Keratinocyte (primary cell): ENCODE results near the gene TRAPPC11.

Source experiments
- EZH2 ChIP-seq: IDR thresholded peaks from one replicate; pipeline ENCODE4 v1.6.1; 2012; ENCODE audit warnings: inconsistent platforms, mild to moderate bottlenecking, low read length, moderate library complexity
- TF ChIP-seq, protein P1 (sequence below), 3 experiments: IDR thresholded peaks in 1 of 3; conservative IDR thresholded peaks in 1 of 3; optimal IDR thresholded peaks in 1 of 3; 2 replicates in 2 of 3; 3 replicates in 1 of 3; pipeline versions ENCODE3 to v1.5.1; 2011; ENCODE audit warnings: low read length in 3 of 3, mild to moderate bottlenecking in 3 of 3, moderate library complexity in 2 of 3, control low read depth in 1 of 3, inconsistent platforms in 1 of 3; ENCODE audit not compliant: insufficient read depth in 2 of 3; ENCODE audit errors: extremely low read depth in 1 of 3

DNA sequence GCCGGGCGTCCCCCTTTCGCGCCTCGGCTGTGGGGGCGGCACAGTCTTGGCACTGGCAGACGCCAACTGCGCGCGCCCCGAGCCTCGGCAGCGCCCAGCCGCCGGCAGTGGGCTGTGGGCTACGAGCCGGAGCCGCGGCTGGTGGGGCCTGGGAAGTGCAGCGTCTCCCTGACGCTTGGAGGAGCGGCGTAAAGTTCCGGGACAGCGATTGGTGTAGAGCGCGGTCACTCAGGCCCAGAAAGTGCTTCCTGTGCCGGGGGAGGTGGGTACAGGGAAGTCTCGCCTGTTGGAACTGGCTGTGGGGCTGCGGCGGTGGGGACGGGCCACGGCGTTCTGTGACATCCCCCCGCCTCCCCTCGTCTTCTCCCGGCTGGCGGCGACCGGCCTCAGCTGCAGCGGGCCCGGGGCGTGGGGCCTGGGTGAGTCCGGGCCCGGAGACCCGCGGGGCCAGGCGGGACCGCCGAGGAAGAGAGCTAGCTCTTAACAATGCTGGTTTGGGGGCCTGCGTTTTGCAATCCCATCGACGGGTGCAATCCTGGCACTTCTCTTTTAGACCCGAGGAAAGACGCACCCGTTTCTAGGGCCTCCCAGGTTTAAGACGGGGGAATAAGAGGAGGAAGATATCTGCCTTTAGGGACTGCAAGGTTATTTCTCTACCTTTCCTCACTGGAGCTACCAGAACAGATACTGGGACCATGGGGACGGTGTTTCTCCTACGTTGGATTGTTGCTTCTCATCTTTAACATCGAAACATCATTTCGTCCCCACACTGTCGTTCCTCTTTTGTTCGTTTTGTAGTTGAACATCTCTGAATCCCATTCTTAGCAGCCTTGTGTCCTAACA, at the start of gene TRAPPC11, which contains the start of gene RWDD4:
- TF ChIP-seq, protein P1, sequence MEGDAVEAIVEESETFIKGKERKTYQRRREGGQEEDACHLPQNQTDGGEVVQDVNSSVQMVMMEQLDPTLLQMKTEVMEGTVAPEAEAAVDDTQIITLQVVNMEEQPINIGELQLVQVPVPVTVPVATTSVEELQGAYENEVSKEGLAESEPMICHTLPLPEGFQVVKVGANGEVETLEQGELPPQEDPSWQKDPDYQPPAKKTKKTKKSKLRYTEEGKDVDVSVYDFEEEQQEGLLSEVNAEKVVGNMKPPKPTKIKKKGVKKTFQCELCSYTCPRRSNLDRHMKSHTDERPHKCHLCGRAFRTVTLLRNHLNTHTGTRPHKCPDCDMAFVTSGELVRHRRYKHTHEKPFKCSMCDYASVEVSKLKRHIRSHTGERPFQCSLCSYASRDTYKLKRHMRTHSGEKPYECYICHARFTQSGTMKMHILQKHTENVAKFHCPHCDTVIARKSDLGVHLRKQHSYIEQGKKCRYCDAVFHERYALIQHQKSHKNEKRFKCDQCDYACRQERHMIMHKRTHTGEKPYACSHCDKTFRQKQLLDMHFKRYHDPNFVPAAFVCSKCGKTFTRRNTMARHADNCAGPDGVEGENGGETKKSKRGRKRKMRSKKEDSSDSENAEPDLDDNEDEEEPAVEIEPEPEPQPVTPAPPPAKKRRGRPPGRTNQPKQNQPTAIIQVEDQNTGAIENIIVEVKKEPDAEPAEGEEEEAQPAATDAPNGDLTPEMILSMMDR (optimal IDR thresholded peaks at IDR 0.05 in 1 of 3, IDR thresholded peaks at IDR 0.05 in 1 of 3, conservative IDR thresholded peaks at IDR 0.05 in 1 of 3; ENCODE audit: extremely low read depth in 1 of 3, insufficient read depth in 2 of 3, low read length in 3 of 3): peak in 1 of 3 experiments; percentile 35
- no peak for TF ChIP-seq EZH2
